H7 (cell line): Measurements from ENCODE around the gene NOS1AP. TPM values are rescaled to one million over a fixed set of nuclear protein-coding genes. Genes with fewer than 3 reads are reported as not detected.
"Not testable (repeated sequence)": the region's sequence is repeated elsewhere in the genome, so short reads cannot be mapped to it uniquely, and the experiment has no call there.

ENCODE experiments used
- DNase-seq: peaks from one replicate; pipeline ENCODE4 v3.0.0; 2012
- H3K27me3 ChIP-seq: 2 replicates; pipeline ENCODE4 v1.6.0; 2011; ENCODE audit warnings: mild to moderate bottlenecking, low read length; ENCODE audit not compliant: control insufficient read depth, insufficient read depth
- H3K36me3 ChIP-seq: replicated peaks from 2 replicates; pipeline ENCODE4 v1.5.1; 2011; ENCODE audit warnings: low read length; ENCODE audit not compliant: control insufficient read depth, insufficient read depth
- H3K4me3 ChIP-seq: 2 replicates; pipeline ENCODE4 v1.5.1; 2011; ENCODE audit warnings: low read depth, mild to moderate bottlenecking, control low read depth, low read length, moderate library complexity; ENCODE audit not compliant: insufficient read depth
- total RNA-seq: library from RNA; depleted of rRNA; stranded (reverse); fragments of >200 nt; shearing (Covaris generic); gene quantifications from 2 replicates; pipeline ENCODE4 v1.2.3, GENCODE V29; 2014; rRNA removed

Gene NOS1AP
- total RNA-seq, 1 experiment from 2014 or later: 5.4 TPM

GRCh38 chr1:162416909-162417308 is 347.4 kb downstream of the NOS1AP start:
- H3K36me3 ChIP-seq: no peaks in the 10 kb centered on the region
- H3K4me3 ChIP-seq: no peak overlapping the region
- DNase-seq: no peak
- H3K27me3 ChIP-seq: no peaks in the 10 kb centered on the region

GRCh38 chr1:162417650-162418049 is 348.2 kb downstream of the NOS1AP start:
- Histone ChIP-seq H3K36me3 (no peaks in the 10 kb centered on the region), H3K27me3 (no peaks in the 10 kb centered on the region)
- no peak for DNase-seq

GRCh38 chr1:162418584-162418983 is 349.1 kb downstream of the NOS1AP start:
- H3K36me3 ChIP-seq, H3K27me3 ChIP-seq, DNase-seq, H3K4me3 ChIP-seq: not testable (repeated sequence)

More at GRCh38 chr1:162417650-162418049, 348.2 kb downstream of the NOS1AP start:
- H3K4me3 ChIP-seq: no peak overlapping the region

GRCh38 chr1:162419450-162419931 is 350.0 kb downstream of the NOS1AP start:
- H3K4me3 ChIP-seq, DNase-seq, H3K36me3 ChIP-seq, H3K27me3 ChIP-seq: not testable (repeated sequence)

Other genes with a start within 250 kb of the NOS1AP start
- gene OLFML2B, start 45.8 kb upstream of the NOS1AP start, total RNA-seq: 0.45 and 0.92 TPM in 2 replicates